Measurements from ENCODE around the gene CCR4.
"Not testable (repeated sequence)": the region's sequence is repeated elsewhere in the genome, so short reads cannot be mapped to it uniquely, and the experiment has no call there.

DNA sequence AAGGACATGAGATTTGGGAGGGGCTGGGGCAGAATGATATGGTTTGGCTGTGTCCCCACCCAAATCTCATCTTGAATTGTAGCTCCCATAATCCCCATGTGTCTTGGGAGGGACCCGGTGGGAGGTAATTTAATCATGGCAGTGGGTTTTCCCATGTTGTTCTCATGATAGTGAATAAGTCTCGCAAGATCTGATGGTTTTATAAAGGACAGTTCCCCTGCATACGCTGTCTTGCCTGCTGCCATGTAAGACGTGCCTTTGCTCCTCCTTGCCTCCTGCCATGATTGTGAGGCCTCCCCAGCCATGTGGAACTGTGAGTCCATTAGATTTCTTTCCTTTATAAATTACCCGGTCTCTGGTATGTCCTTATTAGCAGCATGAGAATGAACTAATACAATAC is 15.2 kb downstream of the CCR4 start:
- TF ChIP-seq, protein P1, sequence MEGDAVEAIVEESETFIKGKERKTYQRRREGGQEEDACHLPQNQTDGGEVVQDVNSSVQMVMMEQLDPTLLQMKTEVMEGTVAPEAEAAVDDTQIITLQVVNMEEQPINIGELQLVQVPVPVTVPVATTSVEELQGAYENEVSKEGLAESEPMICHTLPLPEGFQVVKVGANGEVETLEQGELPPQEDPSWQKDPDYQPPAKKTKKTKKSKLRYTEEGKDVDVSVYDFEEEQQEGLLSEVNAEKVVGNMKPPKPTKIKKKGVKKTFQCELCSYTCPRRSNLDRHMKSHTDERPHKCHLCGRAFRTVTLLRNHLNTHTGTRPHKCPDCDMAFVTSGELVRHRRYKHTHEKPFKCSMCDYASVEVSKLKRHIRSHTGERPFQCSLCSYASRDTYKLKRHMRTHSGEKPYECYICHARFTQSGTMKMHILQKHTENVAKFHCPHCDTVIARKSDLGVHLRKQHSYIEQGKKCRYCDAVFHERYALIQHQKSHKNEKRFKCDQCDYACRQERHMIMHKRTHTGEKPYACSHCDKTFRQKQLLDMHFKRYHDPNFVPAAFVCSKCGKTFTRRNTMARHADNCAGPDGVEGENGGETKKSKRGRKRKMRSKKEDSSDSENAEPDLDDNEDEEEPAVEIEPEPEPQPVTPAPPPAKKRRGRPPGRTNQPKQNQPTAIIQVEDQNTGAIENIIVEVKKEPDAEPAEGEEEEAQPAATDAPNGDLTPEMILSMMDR (IDR thresholded peaks at IDR 0.05), result not testable (repeated sequence)
- not testable (repeated sequence) for TF ChIP-seq POLR2A (IDR thresholded peaks at IDR 0.05)

All from heart left ventricle (tissue), 13 donors.